Liver (tissue), 9 donors: ENCODE results near the gene RELB. TPM values are rescaled to one million over a fixed set of nuclear protein-coding genes. Genes with fewer than 3 reads are reported as not detected.
"Not testable (repeated sequence)": the region's sequence is repeated elsewhere in the genome, so short reads cannot be mapped to it uniquely, and the experiment has no call there.

Experiments
- DNase-seq: peaks from one replicate; pipeline ENCODE4 v3.0.0-alpha.2; 2017; ENCODE audit warnings: low spot score
- H3K27ac ChIP-seq, 2 donors: one replicate each; pipeline ENCODE4 v1.7.0; 2013; ENCODE audit warnings: inconsistent platforms in 2 of 2, low read length in 2 of 2, control low read depth in 1 of 2, low read depth in 1 of 2, mild to moderate bottlenecking in 1 of 2
- H3K27me3 ChIP-seq, 4 donors: one replicate each; pipeline versions ENCODE4 v1.6.1 to v1.7.0; 2013; ENCODE audit warnings: low read length in 3 of 4, inconsistent platforms in 1 of 4, mild to moderate bottlenecking in 1 of 4, moderate library complexity in 1 of 4; ENCODE audit not compliant: control insufficient read depth in 4 of 4, insufficient read depth in 4 of 4
- H3K36me3 ChIP-seq, 4 donors: one replicate each; pipeline versions ENCODE4 v1.6.1 to v1.7.0; 2013; ENCODE audit warnings: low read length in 3 of 4, mild to moderate bottlenecking in 3 of 4, low read depth in 1 of 4, moderate library complexity in 1 of 4; ENCODE audit not compliant: control insufficient read depth in 4 of 4, insufficient read depth in 3 of 4
- H3K4me1 ChIP-seq, 4 donors: one replicate each; pipeline versions ENCODE4 v1.6.1 to v1.7.0; 2013; ENCODE audit warnings: low read length in 3 of 4, mild to moderate bottlenecking in 3 of 4, moderate library complexity in 1 of 4; ENCODE audit not compliant: control insufficient read depth in 4 of 4, insufficient read depth in 4 of 4
- H3K4me3 ChIP-seq, 3 donors: one replicate each; pipeline versions ENCODE4 v1.6.1 to v1.7.0; 2013; ENCODE audit warnings: low read length in 3 of 3, control low read depth in 1 of 3, low read depth in 1 of 3, mild to moderate bottlenecking in 1 of 3
- H3K9ac ChIP-seq, 2 donors: one replicate each; pipeline ENCODE4 v1.7.0; 2013; ENCODE audit warnings: low read length in 2 of 2, mild to moderate bottlenecking in 2 of 2, moderate library complexity in 2 of 2, control low read depth in 1 of 2, low read depth in 1 of 2
- H3K9me3 ChIP-seq, 4 donors: one replicate each; pipeline versions ENCODE4 v1.6.1 to v1.7.0; 2013; ENCODE audit warnings: low read length in 3 of 4; ENCODE audit not compliant: control insufficient read depth in 4 of 4
- EGR1 ChIP-seq, 2 donors: IDR thresholded peaks; 2 replicates each; pipeline ENCODE4 v1.6.1; 2016 to 2018; ENCODE audit warnings: antibody characterized with exemption in 2 of 2, low read depth in 2 of 2
- FOXA1 ChIP-seq: IDR thresholded peaks from 2 replicates; pipeline ENCODE4 v1.6.1; 2016; ENCODE audit warnings: antibody characterized with exemption
- FOXA2 ChIP-seq: IDR thresholded peaks from 2 replicates; pipeline ENCODE4 v1.6.1; 2016; ENCODE audit warnings: antibody characterized with exemption
- GABPA ChIP-seq, 2 donors: IDR thresholded peaks in 1 of 2; conservative IDR thresholded peaks in 1 of 2; 2 replicates each; pipeline ENCODE4 v1.6.1; 2016; ENCODE audit warnings: antibody characterized with exemption in 2 of 2, mild to moderate bottlenecking in 1 of 2, moderate library complexity in 1 of 2
- HNF4A ChIP-seq, 2 donors: conservative IDR thresholded peaks; 2 replicates each; pipeline ENCODE4 v1.6.1; 2016; ENCODE audit warnings: antibody characterized with exemption in 2 of 2, mild to moderate bottlenecking in 2 of 2
- HNF4G ChIP-seq: IDR thresholded peaks from 2 replicates; pipeline ENCODE4 v1.6.1; 2016; ENCODE audit warnings: antibody characterized with exemption
- JUND ChIP-seq, 2 donors: IDR thresholded peaks; 2 replicates each; pipeline ENCODE4 v1.6.1; 2016; ENCODE audit warnings: antibody characterized with exemption in 2 of 2
- NR2F2 ChIP-seq: IDR thresholded peaks from 2 replicates; pipeline ENCODE4 v1.6.1; 2016; ENCODE audit warnings: antibody characterized with exemption
- RAD21 ChIP-seq, 2 donors: IDR thresholded peaks; 2 replicates each; pipeline ENCODE4 v1.6.1; 2016; ENCODE audit warnings: antibody characterized with exemption in 2 of 2, mild to moderate bottlenecking in 2 of 2
- RXRA ChIP-seq, 2 donors: IDR thresholded peaks; 2 replicates each; pipeline ENCODE4 v1.6.1; 2017 to 2018; ENCODE audit warnings: antibody characterized with exemption in 2 of 2, mild to moderate bottlenecking in 1 of 2
- SP1 ChIP-seq: IDR thresholded peaks from 2 replicates; pipeline ENCODE4 v1.6.1; 2018; ENCODE audit warnings: antibody characterized with exemption, mild to moderate bottlenecking
- TAF1 ChIP-seq: conservative IDR thresholded peaks from 2 replicates; pipeline ENCODE4 v1.6.1; 2016; ENCODE audit warnings: antibody characterized with exemption, mild to moderate bottlenecking
- WGBS: extraction: QIAGEN DNeasy Blood & Tissue Kit; methylation state at CpG from one replicate; pipeline ENCODE4 v1.1.7; 2013; 5-methylcytosine and 5-hydroxymethylcytosine counted together
- polyA plus RNA-seq, 2 donors: library from polyadenylated mRNA; stranded (reverse) in 1 of 2; unstranded in 1 of 2; fragments of 200-250 nt in 1 of 2; fragments of >200 nt in 1 of 2; fragmentation: Nextera tagmentation in 1 of 2; extraction: Ambion mirVana in 1 of 2; gene quantifications; one replicate each; pipeline versions ENCODE4 v1.2.1 to v1.2.3, GENCODE V29; 2013 to 2015
- total RNA-seq, 2 donors: library from RNA; depleted of rRNA; stranded (reverse); fragments of >200 nt; gene quantifications; one replicate each; pipeline ENCODE4 v1.2.3, GENCODE V29; 2014
- TF ChIP-seq, protein P1 (sequence below): fragments of 150-350 bp; IDR thresholded peaks from 2 replicates; pipeline ENCODE4 v1.5.1; 2017; ENCODE audit warnings: improper control_type of control experiment, low read depth, low read length; ENCODE audit not compliant: missing input control
- TF ChIP-seq, protein P2 (sequence below): IDR thresholded peaks from 2 replicates; pipeline ENCODE4 v1.6.1; 2016; ENCODE audit warnings: antibody characterized with exemption
- TF ChIP-seq, protein P3 (sequence below): IDR thresholded peaks from 2 replicates; pipeline ENCODE4 v1.6.1; 2016; ENCODE audit warnings: antibody characterized with exemption
- TF ChIP-seq, protein P4 (sequence below): IDR thresholded peaks from 2 replicates; pipeline ENCODE4 v1.6.1; 2016; ENCODE audit warnings: antibody characterized with exemption
- TF ChIP-seq, protein P5 (sequence below): IDR thresholded peaks from 2 replicates; pipeline ENCODE4 v1.6.1; 2016; ENCODE audit warnings: antibody characterized with exemption, mild to moderate bottlenecking
- donor health status: healthy.
- donor health status: healthy.
- donor health status: healthy.
- donor health status: healthy.
- donor health status: healthy.

Gene RELB
- total and polyA plus RNA-seq, 4 donors, result 1.4 to 4.9 (median 2.6) TPM

DNA sequence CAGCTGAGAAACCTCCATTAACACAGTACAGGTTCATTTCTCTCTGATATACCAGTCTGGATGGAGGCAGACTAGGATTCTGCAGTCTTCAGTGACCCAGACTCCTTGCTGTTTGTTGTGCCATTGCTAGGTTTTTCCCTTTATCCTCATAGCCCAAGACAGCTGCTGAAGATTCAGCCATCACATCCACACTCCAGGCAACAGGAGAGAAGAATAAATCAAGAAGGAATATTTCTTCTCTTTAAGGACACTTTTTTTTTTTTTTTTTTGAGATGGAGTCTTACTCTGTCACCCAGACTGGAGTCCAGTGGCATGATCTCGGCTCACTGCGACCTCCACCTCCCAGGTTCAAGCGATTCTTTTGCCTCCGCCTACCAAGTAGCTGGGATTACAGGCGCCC lies 31.8 kb upstream of the RELB start (continued):
- TF ChIP-seq, protein P1, sequence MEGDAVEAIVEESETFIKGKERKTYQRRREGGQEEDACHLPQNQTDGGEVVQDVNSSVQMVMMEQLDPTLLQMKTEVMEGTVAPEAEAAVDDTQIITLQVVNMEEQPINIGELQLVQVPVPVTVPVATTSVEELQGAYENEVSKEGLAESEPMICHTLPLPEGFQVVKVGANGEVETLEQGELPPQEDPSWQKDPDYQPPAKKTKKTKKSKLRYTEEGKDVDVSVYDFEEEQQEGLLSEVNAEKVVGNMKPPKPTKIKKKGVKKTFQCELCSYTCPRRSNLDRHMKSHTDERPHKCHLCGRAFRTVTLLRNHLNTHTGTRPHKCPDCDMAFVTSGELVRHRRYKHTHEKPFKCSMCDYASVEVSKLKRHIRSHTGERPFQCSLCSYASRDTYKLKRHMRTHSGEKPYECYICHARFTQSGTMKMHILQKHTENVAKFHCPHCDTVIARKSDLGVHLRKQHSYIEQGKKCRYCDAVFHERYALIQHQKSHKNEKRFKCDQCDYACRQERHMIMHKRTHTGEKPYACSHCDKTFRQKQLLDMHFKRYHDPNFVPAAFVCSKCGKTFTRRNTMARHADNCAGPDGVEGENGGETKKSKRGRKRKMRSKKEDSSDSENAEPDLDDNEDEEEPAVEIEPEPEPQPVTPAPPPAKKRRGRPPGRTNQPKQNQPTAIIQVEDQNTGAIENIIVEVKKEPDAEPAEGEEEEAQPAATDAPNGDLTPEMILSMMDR, result no peak
- TF ChIP-seq RAD21 (IDR thresholded peaks at IDR 0.05) (no peak), GABPA (IDR thresholded peaks at IDR 0.05 in 1 of 2, conservative IDR thresholded peaks at IDR 0.05 in 1 of 2) (no peak), EGR1 (IDR thresholded peaks at IDR 0.05; ENCODE audit: low read depth in 2 of 2) (no peak)
- TF ChIP-seq, protein P2, sequence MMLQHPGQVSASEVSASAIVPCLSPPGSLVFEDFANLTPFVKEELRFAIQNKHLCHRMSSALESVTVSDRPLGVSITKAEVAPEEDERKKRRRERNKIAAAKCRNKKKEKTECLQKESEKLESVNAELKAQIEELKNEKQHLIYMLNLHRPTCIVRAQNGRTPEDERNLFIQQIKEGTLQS, result no peak

DNA sequence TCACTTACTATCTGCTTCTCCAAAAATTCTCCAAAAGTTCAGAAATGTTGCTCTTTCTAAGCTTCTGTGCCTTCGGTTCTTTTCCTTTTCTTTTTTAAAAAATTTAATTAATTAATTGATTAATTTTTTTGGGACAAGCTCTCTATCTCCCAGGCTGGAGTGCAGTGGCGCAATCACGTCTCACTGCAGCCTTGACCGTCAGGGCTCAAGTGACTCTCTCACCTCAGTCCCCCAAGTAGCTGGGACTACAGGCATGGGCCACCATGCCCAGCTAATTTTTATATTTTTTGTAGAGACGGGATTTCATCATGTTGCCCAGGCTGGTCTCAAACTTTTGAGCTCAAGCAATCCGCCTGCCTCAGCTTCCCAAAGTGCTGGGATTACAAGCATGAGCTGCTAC lies 29.8 kb upstream of the RELB start:
- H3K27ac ChIP-seq, H3K9me3 ChIP-seq: not testable (repeated sequence)
- WGBS, result 94% methylated on average over 6 of the region's 6 CpGs

DNA sequence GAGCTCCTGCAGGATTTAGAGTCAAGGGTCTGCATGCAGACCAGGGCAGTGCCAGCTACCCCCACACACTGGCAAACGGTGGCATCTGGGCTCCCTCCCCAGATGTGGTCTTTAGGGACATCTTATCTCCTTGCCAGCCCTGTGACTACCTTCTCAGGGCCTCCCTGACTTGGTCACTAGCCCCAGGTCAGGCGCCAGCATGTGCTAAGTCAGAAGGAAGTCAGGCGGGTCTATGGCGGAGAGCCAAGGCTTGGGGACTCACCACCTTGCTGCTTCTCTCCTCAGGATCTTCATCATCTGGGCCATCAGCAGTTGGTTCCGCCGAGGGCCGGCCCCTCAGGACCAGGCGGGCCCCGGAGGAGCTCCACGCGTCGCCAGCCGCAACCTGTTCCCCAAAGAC lies 28.5 kb upstream of the RELB start:
- no peaks in the 10 kb centered on the region for H3K9me3 ChIP-seq
- no peaks in the 10 kb centered on the region for H3K27me3 ChIP-seq
- no peak overlapping the region for H3K9ac ChIP-seq
- H3K4me1 ChIP-seq, result peaks cover 0 to 5% (median 2%) of the 10 kb centered on the region in 4 donors
- H3K36me3 ChIP-seq, result peaks cover 10 to 56% (median 38%) of the 10 kb centered on the region in 4 donors
- DNase-seq, result no peak
- TF ChIP-seq, protein P1, result no peak
- no peak for TF ChIP-seq JUND (IDR thresholded peaks at IDR 0.05)
- TF ChIP-seq RAD21 (IDR thresholded peaks at IDR 0.05), result no peak
- TF ChIP-seq FOXA1, result no peak
- TF ChIP-seq, protein P2, result no peak
- no peak for TF ChIP-seq HNF4G
- no peak for TF ChIP-seq FOXA2
- no peak for TF ChIP-seq TAF1
- no peak for TF ChIP-seq RXRA (IDR thresholded peaks at IDR 0.05)
- TF ChIP-seq HNF4A (conservative IDR thresholded peaks at IDR 0.05), result no peak
- TF ChIP-seq, protein P3, sequence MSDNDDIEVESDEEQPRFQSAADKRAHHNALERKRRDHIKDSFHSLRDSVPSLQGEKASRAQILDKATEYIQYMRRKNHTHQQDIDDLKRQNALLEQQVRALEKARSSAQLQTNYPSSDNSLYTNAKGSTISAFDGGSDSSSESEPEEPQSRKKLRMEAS, result no peak
- TF ChIP-seq EGR1 (IDR thresholded peaks at IDR 0.05; ENCODE audit: low read depth in 2 of 2), result no peak
- no peak for TF ChIP-seq NR2F2
- TF ChIP-seq, protein P4, sequence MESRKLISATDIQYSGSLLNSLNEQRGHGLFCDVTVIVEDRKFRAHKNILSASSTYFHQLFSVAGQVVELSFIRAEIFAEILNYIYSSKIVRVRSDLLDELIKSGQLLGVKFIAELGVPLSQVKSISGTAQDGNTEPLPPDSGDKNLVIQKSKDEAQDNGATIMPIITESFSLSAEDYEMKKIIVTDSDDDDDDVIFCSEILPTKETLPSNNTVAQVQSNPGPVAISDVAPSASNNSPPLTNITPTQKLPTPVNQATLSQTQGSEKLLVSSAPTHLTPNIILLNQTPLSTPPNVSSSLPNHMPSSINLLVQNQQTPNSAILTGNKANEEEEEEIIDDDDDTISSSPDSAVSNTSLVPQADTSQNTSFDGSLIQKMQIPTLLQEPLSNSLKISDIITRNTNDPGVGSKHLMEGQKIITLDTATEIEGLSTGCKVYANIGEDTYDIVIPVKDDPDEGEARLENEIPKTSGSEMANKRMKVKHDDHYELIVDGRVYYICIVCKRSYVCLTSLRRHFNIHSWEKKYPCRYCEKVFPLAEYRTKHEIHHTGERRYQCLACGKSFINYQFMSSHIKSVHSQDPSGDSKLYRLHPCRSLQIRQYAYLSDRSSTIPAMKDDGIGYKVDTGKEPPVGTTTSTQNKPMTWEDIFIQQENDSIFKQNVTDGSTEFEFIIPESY, result no peak
- no peak for TF ChIP-seq SP1
- no peak for TF ChIP-seq GABPA (IDR thresholded peaks at IDR 0.05 in 1 of 2, conservative IDR thresholded peaks at IDR 0.05 in 1 of 2)
- TF ChIP-seq, protein P5, sequence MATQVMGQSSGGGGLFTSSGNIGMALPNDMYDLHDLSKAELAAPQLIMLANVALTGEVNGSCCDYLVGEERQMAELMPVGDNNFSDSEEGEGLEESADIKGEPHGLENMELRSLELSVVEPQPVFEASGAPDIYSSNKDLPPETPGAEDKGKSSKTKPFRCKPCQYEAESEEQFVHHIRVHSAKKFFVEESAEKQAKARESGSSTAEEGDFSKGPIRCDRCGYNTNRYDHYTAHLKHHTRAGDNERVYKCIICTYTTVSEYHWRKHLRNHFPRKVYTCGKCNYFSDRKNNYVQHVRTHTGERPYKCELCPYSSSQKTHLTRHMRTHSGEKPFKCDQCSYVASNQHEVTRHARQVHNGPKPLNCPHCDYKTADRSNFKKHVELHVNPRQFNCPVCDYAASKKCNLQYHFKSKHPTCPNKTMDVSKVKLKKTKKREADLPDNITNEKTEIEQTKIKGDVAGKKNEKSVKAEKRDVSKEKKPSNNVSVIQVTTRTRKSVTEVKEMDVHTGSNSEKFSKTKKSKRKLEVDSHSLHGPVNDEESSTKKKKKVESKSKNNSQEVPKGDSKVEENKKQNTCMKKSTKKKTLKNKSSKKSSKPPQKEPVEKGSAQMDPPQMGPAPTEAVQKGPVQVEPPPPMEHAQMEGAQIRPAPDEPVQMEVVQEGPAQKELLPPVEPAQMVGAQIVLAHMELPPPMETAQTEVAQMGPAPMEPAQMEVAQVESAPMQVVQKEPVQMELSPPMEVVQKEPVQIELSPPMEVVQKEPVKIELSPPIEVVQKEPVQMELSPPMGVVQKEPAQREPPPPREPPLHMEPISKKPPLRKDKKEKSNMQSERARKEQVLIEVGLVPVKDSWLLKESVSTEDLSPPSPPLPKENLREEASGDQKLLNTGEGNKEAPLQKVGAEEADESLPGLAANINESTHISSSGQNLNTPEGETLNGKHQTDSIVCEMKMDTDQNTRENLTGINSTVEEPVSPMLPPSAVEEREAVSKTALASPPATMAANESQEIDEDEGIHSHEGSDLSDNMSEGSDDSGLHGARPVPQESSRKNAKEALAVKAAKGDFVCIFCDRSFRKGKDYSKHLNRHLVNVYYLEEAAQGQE, result no peak
- 95% methylated on average over 13 of the region's 13 CpGs for WGBS
- H3K27ac ChIP-seq, result no peak overlapping the region
- H3K4me3 ChIP-seq, result no peak overlapping the region

More for the DNA sequence above, 29.8 kb upstream of the RELB start:
- not testable (repeated sequence) for H3K4me1 ChIP-seq, H3K4me3 ChIP-seq, DNase-seq, H3K9ac ChIP-seq, H3K27me3 ChIP-seq
- peaks cover 7 to 47% (median 26%) of the 10 kb centered on the region in 4 donors for H3K36me3 ChIP-seq
